ENCODE results near the gene SUPT20H.
"Not testable (repeated sequence)": the region's sequence is repeated elsewhere in the genome, so short reads cannot be mapped to it uniquely, and the experiment has no call there.

SUPT20H gene

DNA sequence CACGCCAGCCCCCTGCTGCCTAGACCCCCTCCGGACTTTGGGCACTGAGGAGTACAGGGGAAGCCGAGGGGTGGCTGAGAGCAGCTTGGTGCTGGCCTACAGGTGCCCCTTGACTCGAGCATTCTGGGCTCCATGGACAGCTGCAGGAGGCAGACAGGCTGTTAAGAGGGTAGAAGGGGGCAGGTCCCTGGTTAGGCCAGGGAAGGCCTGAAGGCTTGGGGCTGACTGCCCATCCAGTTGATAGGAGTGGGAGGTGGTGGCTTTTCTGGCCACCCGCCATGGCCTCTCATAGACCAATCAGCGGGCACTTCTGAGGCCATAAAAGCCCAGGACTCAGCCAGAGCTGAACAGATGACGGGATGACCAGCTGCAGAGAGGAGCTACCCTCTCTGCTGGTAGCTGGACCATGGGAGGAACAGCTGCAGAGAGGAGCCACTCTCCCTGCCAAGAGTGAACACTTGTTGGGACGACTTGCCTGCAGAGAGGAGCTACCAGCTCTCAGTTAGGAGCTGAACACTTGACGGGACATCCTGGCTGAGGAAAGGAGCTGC, 10.7 kb upstream of the SUPT20H start:
- no peak for DNase-seq (ENCODE audit: low read depth, low spot score)

GRCh38 chr13:37069597-37070103, 10.2 kb upstream of the SUPT20H start:
- DNase-seq (ENCODE audit: low read depth, low spot score) = no peak

DNA sequence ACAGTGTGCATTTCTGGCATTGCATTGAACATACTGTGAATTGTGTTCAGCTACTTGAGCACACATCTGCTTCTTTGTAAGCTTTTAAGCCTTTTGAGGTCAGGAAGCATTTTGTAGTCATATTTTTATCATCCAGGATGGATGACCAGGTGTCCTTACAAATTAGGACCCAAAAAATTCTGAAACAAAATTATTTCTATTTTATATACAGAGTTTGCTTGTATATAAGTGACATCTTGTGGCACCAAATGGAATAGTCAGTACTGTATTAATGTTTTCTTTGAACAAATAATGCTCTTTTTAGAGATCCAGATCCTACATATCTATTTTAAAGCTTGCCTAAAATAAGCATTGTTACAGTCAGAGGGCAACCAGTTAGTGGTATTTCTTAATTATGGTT, 9.5 kb upstream of the SUPT20H start:
- no peak for DNase-seq (ENCODE audit: low read depth, low spot score)

- DNase-seq (ENCODE audit: low read depth, low spot score) = no peak
Measured at GRCh38 chr13:37067874-37068273, 8.4 kb upstream of the SUPT20H start.

DNA sequence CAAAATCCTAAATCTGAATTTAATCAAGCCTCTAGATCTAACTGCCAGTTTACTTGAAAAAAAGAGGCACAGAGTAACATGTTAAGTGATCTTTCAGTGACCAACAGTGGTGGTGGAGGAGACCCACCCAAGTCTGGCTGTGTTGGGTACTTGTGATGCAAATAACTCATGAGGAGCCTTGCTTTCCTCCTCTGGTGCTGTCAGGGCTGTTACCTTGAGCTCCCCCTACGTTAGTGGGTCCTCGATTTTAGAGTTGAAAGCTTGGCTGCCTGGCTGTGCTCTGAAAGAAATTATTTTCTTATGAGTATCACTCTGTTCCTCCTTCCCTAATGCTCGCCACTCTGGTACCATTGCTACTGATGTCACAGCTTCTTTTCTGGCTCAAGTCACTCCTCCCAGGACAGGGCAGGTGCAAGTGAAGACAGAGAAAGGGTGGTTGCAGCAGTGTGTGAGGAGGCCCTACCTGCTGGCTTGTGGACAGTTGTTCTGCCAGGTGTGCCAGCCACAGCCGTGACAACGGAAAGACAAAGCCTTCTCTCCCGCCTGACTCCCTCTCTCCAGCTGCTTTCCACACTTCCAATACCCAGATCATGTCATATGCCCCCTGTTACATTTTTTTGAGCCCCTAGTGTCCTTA, 6.5 kb upstream of the SUPT20H start:
- DNase-seq (ENCODE audit: low read depth, low spot score) = no peak

- no peak for DNase-seq (ENCODE audit: low read depth, low spot score)
Measured at GRCh38 chr13:37059848-37060192, 332 bp upstream of the SUPT20H start.

DNA sequence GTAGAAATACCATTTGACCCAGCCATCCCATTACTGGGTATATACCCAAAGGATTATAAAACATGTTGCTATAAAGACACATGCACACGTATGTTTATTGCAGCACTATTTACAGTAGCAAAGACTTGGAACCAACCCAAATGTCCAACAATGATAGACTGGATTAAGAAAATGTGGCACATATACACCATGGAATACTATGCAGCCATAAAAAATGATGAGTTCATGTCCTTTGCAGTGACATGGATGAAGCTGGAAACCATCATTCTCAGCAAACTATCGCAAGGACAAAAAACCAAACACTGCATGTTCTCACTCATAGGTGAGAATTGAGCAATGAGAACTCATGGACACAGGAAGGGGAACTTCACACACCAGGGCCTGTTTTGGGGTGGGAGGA, 3.3 kb downstream of the SUPT20H start:
- not testable (repeated sequence) for DNase-seq (ENCODE audit: low read depth, low spot score)

- DNase-seq (ENCODE audit: low read depth, low spot score) = not testable (repeated sequence)
Measured at GRCh38 chr13:37053111-37053510, 6.4 kb downstream of the SUPT20H start.

- no peak for DNase-seq (ENCODE audit: low read depth, low spot score)
Measured at GRCh38 chr13:37049810-37050209, 9.7 kb downstream of the SUPT20H start.

DNA sequence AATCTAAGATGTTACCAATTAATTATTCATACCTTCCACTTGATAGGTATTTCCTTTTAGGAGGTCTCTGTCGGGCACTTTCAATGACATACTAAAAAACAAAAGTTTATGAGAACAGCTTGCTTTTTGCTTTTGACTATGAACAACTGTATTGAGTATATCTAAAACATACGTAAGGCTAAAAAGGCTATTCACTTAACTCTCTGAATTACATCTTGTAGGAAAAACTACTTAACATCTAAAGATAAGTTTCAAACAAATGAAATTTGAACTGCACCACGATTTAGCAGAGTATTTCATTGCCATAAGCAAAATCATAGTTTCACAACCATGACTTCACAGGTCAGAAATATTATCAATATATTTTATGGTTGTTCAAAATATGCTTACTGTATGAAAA, 11.6 kb downstream of the SUPT20H start:
- DNase-seq (ENCODE audit: low read depth, low spot score) = no peak

- no peak for DNase-seq (ENCODE audit: low read depth, low spot score)
Measured at GRCh38 chr13:37047032-37047431, 12.5 kb downstream of the SUPT20H start.

- DNase-seq (ENCODE audit: low read depth, low spot score) = no peak
Measured at GRCh38 chr13:37046062-37046461, 13.4 kb downstream of the SUPT20H start.

GRCh38 chr13:37040789-37041188, 18.7 kb downstream of the SUPT20H start:
- DNase-seq (ENCODE audit: low read depth, low spot score) = no peak

GRCh38 chr13:37039896-37040295, 19.6 kb downstream of the SUPT20H start:
- no peak for DNase-seq (ENCODE audit: low read depth, low spot score)

GRCh38 chr13:37037241-37037640, 22.2 kb downstream of the SUPT20H start:
- DNase-seq (ENCODE audit: low read depth, low spot score) = no peak

- no peak for DNase-seq (ENCODE audit: low read depth, low spot score)
Measured at GRCh38 chr13:37029617-37030016, 29.9 kb downstream of the SUPT20H start.

- no peak for DNase-seq (ENCODE audit: low read depth, low spot score)
Measured at GRCh38 chr13:37027639-37028038, 31.8 kb downstream of the SUPT20H start.

- no peak for DNase-seq (ENCODE audit: low read depth, low spot score)
Measured at GRCh38 chr13:37026771-37027170, 32.7 kb downstream of the SUPT20H start.

DNA sequence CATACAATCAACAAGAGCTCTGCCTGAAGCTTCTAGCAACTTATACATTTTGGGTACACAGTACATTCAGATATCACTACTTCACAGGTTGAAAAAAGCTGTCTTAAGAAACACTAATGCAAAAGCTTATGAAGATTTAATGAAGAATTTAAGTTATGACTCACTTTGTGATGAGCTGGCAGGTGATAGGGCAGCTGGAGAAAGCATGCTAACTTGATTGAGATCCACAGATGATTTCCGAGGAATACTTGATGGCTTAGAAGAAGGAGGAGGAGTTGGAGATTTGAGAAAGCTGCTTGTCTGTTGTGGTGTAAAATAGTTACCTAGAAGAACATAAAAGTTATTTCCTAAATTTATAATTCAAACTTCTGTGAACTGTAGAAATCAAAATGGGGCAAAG, 35.6 kb downstream of the SUPT20H start:
- no peak for DNase-seq (ENCODE audit: low read depth, low spot score)

DNA sequence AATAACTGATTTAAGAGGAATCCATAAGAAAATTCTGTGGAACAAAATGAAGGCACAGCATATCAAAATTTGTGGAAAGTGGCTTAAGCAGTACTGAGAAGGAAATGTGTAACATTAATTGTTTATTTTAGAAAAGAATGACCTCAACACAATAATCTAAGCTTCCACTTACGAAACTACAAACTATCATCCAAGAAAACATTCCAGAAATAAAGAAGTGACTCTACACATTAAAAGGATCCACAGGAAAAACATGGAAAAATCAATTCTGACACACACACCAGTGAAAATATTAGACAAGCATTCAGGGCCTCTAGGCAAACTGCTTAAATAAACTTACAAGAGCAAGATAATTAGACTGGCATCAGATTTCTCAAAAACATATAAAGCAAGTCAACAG, 44.9 kb downstream of the SUPT20H start:
- no peak for DNase-seq (ENCODE audit: low read depth, low spot score)

DNA sequence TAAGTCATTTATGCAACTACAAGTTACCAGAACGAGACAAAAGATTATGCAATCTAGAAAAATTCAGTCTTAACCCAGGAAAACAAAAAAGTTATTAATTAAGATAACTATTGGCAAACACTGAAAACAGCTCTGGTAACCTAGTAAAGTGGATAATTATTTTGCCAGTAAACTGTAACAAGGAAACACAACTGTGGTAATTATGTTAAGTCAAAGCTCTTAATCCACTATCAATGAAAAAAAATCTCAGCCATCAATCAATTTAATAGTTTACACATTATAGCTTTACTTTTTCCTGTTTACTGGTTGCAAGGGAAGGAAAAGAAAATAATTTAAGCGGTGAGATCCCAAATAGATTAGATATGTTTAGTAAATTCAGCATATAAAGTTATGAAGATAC, 47.7 kb downstream of the SUPT20H start:
- DNase-seq (ENCODE audit: low read depth, low spot score) = no peak

DNA sequence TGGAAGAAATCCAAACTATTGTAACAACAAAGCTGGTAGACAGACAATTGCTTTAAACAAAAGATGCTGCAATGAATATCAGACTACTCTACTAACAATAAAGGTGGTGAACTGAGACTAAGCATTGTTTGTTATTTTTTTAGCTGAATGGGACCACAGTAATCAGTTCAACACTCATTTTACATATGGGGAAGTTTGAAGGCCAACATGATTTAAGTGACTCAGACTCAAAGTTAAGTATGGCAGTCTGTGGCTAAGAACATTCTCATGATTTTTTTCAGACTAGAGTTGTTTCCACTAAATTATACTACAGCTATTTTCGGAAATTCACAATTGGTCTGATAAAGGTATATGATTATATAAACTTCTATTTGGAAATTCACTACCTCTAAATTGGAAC, 48.5 kb downstream of the SUPT20H start:
- no peak for DNase-seq (ENCODE audit: low read depth, low spot score)

DNA sequence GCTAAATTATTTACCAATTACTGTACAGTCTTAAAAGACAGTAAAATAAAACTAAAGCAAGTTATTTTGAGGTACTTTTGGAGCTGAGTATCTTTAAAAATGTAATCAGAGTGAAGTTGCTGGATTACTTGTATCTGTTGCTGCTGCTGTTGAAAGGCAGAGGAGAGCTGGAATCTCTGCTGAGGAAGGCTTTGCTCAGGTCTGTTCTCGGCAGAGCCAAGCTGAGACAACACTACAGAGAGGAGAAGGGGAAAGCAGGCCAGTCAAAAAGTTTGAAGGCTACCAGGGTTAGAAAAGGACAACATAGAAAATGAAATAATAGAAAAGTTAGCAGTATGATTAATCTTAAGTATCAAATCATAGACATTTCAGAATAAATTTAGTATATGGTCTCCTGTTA, 49.1 kb downstream of the SUPT20H start:
- no peak for DNase-seq (ENCODE audit: low read depth, low spot score)

DNA sequence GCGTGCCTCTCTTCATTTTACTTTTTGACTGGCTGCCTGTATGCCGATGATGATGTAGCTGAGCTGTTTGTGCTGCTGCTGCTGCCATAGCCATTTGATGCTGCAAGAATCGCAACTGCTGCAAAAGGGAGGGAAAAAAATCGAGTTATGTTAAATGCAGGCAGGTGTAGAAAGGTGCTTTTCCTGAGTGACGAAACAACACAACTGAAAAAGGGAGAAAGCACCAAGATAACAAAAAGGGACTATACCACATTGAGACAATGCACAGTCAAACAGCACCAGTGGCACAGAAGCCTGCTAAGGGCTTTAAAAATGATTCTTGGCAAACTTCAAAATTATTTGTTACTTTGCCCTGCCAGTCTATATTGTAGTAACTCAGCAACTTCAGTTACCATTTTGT, 49.8 kb downstream of the SUPT20H start:
- DNase-seq (ENCODE audit: low read depth, low spot score) = no peak
